ENCODE data around the gene PITPNC1.

The PITPNC1 gene

GRCh38 chr17:67548693-67549092 lies 171.6 kb downstream of the PITPNC1 start:
- no peak for DNase-seq (ENCODE audit: low spot score)

GRCh38 chr17:67549820-67550219 lies 172.7 kb downstream of the PITPNC1 start:
- no peak for DNase-seq (ENCODE audit: low spot score)

DNA sequence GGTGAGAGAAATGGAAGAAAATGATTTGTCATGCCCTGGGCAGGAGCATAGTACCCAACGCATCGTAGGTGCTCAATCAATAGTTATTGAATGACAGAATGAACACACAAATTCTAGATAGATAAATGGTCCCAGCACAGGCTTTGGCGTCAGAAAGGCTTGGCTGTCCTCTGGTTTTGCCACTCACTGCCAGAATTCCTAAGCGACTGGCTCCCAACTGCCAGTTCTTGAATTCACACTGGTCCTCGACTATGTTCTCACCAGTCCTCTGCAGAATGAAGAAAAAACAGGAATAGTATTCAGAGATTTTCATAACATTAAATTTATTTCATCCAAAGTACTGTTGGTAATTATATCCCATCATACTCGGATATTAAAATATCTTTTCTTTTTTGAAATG lies 177.6 kb downstream of the PITPNC1 start:
- DNase-seq (ENCODE audit: low spot score), result no peak

DNA sequence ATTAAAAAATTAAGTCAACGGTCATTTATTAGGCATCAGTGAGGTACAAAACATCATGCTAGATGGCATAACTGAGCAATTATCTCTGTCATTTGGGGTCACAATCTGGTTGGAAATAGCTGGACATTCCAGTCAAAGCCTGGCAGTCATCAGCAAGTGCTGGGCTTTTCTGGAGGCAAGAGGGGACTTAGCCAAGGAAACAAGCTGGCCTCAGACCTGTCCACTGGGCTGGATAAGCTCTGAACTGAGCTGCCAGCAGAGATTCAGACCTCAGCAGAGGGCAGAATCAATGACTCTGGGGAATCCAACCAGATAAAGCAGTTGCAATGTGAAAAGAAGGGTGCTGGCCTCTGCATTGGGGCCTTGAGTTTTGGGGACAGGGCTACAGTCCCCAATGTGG lies 178.8 kb downstream of the PITPNC1 start:
- DNase-seq (ENCODE audit: low spot score), result no peak

DNA sequence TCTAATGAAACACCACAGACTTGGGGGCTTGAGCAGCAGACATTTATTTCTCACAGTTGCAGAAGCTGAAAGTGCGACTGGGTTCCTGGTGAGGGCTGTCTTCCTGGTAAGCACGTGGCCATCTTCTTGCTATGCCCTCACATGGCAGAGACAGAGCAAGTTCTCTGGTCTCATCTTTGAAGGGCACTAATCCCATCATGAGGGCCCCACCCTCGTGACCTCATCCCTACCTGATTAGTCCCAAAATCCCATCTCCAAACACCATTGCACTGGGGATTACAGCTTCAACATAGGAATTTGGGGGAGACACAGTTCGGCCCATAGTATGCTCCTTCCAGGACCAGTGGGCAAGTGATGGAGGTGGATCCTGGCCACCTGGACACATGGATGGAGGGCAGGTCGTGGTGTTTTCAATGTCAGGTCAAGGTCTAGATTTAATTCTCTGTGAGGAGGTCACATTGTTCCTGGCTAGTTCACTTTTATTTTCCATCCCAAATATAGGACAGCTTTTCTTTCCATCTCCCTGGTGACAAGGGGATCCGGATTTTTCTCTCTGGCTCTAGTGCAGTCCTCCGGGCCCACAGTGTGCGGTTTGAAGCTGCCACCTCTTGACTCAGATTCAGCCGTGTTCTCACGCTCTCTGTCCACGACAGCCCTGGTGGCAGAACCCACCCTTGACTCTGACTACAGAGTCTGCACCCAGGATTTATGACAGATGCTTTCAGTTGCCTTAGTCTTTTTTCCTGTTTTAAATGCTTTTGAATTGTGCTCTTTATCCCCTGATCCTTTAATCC lies 180.2 kb downstream of the PITPNC1 start:
- no peak for DNase-seq (ENCODE audit: low spot score)

DNA sequence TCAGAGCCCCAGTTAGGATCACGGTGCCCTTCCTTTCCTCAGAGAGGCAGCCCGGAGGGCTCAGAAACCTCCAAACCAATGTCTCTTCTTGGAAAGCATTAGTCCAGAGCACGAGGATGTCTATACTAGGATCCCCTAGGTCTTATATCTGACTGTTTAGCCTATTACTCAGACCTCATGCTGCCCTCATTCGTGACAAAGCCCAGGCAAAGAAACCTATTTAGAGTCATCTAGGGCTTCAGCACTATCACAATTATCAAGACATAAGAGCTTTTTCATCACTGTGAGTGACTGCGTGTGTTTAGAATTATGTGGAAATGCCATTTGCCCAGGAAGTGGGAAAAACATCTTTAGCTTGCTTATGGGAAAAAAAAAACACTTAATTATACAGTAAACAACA lies 180.8 kb downstream of the PITPNC1 start:
- peak; percentile 38 for DNase-seq (ENCODE audit: low spot score)

DNA sequence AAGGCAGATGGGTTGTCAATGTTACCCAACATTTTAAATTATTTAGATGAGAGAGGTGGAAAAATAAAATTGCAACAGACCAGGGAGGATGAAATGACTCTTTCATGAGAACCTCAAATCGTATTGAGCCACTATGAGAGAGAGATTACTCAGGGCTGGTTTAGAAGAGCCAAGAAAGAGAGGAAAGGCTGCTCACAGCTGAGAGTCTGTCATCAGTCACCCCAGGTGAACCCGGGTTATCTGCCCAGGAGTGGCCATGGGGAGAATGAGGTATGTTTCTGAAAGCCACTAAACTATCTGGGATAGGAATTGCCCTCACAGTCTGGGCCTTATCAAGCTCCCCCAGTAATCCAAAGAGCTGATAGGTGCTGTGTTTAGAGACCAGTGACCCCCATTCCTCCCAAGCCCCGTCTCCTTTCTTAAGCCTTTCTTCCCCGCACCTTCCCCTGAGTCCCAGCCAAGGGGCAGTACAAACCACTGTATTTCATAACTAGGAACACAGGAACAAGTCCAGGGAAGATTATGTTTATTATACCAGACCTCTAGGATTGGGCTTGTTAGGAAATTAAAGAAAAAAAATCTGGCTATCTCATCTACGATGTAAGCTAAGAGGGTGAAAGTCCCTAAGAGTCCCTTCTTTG lies 181.8 kb downstream of the PITPNC1 start:
- no peak for DNase-seq (ENCODE audit: low spot score)

GRCh38 chr17:67559381-67559966 lies 182.4 kb downstream of the PITPNC1 start:
- no peak for DNase-seq (ENCODE audit: low spot score)

DNA sequence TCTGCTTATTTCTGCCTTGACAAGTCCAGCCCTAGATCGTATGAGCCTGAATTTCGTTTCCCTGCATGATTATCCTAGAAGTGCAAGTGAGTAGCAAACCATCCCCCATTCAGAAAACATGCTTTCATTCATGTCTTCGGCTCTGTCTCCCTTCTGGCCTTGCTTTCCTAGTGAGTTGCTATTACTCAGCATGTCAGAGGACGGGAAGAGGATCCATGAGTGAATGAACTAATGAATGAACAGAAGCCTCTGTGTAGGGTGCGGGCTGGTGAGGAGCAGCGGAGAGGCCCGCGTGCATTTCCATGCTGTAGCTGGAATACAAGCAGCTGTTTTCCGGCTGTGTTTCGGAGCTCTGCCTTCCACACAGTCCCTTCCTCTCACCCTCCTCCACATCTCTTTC lies 184.9 kb downstream of the PITPNC1 start:
- DNase-seq (ENCODE audit: low spot score), result no peak

DNA sequence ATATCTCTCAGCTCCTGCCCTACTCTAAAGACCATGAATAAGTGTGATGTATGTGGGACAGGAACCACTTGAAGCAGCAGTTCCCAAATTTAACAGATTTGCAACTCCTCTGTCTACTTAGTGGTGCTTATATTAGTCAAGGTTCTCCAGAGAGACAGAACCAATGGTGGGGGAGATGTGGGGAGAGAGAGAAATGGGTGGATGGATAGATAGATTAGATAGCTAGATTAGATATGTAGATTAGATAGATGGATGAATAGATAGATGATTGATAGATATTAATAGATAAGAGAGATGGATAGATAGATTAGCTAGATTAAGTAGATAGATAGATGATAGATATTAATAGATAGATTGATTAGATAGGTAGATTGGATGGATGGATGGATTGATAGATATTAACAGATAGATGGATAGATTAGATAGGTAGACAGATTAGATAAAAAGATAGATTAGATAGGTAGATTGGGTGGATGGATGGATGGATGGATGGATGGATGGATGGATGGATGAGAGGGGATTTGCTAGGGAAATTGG lies 186.7 kb downstream of the PITPNC1 start:
- DNase-seq (ENCODE audit: low spot score), result no peak

DNA sequence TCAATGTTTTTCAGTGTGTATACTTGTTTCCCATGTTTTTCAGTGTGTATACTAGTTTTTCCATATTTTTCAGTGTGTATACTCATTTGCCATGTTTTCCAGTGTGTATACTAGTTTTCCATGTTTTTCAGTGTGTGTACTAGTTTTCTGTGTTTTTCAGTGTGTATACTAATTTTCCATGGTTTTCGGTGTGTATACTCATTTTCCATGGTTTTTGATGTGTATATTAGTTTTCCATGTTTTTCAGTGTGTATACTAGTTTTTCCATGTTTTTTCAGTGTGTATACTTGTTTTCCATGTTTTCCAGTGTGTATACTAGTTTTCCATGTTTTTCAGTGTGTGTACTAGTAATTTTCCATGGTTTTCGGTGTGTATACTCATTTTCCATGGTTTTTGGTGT lies 188.0 kb downstream of the PITPNC1 start:
- no peak for DNase-seq (ENCODE audit: low spot score)

DNA sequence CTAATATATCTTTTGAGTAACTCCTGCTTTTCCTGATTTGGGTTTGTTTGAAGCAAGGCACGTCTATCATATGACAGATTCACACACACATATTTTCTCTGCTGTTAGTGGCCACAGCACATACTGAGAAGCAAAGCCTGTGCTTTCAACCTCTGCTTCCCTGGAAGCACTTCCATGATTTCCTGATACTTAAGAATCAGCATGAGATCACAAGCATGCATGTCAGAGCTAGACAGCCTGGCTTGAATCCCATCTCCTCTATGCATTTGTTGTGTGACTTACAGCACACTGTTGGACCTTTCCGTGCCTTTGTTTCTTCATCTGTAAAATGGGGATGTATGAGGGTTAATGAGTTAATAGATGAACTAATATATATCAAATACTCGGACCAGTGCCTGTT lies 189.6 kb downstream of the PITPNC1 start:
- DNase-seq (ENCODE audit: low spot score), result no peak

DNA sequence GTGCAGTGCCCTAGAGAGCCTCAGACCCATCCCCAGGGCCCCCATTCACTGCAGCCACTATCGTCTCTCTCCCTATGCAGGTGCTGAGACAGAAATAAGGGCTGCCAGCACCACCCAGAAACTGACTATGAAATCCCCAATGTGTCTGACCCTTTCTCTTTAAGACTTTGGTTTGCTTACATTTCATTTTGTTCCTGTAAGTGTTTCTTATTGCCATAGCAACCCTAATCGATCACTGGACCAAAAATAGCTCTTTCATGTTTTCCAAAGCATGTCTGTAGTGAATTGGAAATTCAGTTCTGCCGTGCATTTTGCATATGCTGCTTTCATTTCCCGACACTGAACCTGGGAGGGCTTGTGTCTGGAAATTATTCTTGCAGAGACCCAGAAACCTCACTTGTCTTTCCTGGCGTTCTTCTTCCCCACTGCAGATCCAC lies 192.0 kb downstream of the PITPNC1 start:
- DNase-seq (ENCODE audit: low spot score), result no peak

GRCh38 chr17:67569873-67570272 lies 192.8 kb downstream of the PITPNC1 start:
- no peak for DNase-seq (ENCODE audit: low spot score)

DNA sequence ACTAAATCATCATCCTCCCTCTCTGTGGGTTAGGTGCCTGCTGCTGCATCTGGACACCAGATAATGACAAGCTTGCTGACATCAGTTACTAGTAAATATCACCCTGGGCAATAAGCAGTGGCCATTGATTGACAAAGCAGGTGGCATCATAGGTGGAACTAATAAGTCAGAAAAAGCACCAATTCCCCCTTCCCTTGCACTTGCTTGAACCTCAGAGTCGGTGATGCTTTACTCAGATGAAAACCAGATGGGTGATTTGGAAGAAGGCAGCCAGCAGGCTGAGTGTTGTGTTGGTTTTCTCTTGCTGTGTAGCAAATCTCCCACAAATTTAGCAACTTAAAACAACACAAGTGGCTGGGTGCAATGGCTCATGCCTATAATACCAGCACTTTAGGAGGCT lies 193.7 kb downstream of the PITPNC1 start:
- DNase-seq (ENCODE audit: low spot score), result no peak

DNA sequence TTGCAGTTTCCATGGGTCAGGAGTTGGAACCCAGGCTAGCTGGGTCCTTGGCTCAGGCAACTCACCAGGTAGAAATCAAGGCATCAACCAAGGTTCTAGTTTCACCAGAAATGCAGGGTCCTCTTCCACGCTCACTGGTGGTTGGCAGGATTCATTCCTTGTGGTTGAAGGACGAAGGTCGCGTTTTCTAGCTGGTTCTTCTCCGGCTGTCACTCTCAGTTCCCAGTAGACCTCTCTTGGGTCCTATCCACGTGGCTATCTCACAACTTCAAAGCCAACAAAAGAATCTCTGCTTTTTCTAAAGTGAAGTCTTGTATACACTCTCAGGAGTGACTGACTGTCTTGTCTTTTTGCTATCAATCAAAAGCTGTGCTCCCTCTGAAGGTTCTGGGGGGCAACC lies 194.4 kb downstream of the PITPNC1 start:
- DNase-seq (ENCODE audit: low spot score), result no peak

- no peak for DNase-seq (ENCODE audit: low spot score)
These were observed 197.0 kb downstream of the PITPNC1 start for GRCh38 chr17:67573987-67574657.

DNA sequence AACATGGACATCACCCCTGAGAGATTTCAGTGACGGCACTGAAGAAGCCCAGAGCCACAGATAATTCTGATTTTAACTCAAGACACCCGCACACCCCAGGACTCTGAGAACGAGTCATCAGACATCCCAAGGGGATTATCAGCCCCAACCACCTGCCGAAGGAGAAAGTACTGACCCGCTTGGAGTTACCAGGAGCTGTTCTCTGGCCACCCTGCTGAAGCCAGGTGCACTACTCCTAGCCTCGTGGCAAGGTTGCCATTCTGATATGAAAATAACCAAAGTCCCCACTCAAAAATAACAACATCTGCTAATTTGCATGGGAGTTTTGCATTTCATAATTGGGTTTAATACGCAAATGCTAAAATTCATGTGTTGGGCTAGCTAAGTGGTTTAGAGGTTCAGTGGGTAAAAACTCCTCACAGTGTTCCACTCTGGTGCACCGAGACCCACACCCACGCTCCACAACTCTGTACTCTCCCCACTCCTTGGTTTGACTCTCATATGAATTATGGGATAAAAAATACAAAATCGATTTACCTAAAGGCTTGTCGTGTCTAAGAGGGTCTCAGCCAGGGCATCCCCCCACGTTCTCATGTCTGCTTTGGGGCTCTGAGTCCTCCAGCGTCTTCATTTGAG lies 197.7 kb downstream of the PITPNC1 start:
- no peak for DNase-seq (ENCODE audit: low spot score)

DNA sequence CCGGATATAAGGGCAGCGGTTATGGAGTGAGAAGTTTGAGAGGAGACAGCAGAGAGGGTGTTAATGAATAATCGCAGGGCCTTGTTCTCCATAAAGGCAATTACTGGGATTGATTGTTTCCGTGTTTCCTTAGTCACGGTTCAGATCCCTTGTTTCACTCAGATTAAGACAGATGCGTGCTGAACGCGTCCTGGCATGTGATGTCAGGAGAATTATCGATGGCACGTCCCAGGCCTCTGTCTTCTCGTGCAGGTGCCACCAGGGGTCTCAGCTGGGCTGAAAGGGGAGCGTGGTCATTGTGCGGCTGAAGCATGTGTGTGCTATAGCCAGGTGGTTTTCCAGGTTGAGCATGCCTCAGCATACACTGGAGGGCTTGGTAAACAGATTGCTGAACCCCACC lies 198.2 kb downstream of the PITPNC1 start:
- no peak for DNase-seq (ENCODE audit: low spot score)

DNA sequence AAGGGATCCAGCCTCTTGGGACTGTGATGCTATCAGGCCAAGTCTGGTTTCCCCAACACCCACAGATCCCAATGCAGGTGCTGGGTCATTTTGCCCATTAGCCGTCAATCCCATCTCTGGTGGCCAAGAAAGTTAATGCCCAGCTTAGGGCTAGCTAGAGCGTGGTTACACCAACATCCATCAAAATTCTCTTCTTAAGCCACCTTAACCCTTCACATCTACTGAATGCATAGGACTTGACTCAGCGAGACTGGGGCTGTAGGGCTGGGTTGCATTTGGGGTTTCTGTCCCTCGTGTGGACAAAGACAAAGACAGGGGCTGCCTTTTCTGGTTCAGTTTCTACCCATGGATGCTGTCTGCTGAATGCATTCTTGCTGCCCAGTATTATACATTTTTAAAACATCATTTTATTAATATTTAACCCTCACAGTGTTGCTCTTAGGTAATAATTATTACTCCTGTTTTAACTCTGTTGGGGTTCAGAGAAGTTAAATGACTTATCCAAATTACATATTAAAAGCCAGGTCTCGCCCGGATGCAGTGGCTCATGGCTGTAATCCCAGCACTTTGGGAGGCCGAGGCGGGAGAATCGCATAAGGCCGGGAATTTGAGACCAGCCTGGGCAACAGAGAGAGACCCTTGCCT lies 199.5 kb downstream of the PITPNC1 start:
- DNase-seq (ENCODE audit: low spot score), result no peak

- DNase-seq (ENCODE audit: low spot score), result no peak
These were observed 200.5 kb downstream of the PITPNC1 start for GRCh38 chr17:67577429-67578141.

Measured in hepatic stellate cell (primary cell).